NCI-H1092 treated with DMSO at 0.1 percent for 48 hours (cell line): ENCODE measurements around the gene DYNC2I2.

Source experiments
- DNase-seq: peaks from one replicate; lab custom pipeline; 2025; lab: John Stamatoyannopoulos, UW

The DYNC2I2 gene

GRCh38 chr9:128636024-128636390 is 20.6 kb downstream of the DYNC2I2 start:
- DNase-seq, result peak; percentile 55

- peak; percentile 55 for DNase-seq
These were observed 21.2 kb downstream of the DYNC2I2 start for GRCh38 chr9:128635266-128636023.

GRCh38 chr9:128634651-128635262 is 21.9 kb downstream of the DYNC2I2 start:
- DNase-seq, result no peak

DNA sequence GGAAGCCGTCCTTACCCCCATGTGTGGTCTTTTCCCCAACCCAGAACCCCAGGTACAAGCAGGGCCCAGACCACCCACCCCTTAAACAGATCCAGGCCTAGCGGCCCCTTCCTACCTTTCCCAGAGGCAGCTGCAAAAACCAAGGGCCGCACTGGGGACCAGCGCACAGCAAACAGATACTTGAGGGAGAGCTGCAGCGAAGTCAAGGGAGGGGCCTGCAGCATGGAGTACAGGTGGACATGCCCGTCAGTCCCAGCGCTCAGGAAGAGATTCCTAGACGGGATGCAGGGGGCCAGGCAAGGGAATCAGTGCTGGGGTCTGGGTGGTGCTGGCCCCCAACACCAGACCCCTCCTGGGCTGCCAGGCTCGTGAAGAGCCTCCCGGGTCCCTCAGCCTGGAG is 22.5 kb downstream of the DYNC2I2 start:
- DNase-seq, result no peak

GRCh38 chr9:128633601-128634000 is 23.0 kb downstream of the DYNC2I2 start:
- no peak for DNase-seq

DNA sequence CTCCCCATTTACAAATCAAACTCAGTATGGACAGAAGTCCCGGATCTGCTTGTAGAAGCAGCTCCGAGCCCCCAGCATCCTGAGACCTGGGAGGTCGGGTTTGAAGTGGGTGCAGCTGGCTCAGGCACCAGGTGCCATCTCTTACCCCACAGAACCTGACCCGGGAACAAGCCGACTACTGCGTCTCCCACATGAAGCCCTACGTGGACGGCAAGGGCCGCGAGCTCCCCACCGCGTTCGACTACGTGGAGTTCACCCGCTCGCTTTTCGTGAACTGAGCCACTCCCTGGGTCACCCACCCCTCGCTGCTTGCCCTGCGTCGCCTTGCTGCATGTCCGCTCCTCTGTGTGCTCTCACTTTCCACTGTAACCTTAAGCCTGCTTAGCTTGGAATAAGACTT is 23.6 kb downstream of the DYNC2I2 start:
- DNase-seq, result no peak

GRCh38 chr9:128632486-128632885 is 24.2 kb downstream of the DYNC2I2 start:
- no peak for DNase-seq

- no peak for DNase-seq
These were observed 24.6 kb downstream of the DYNC2I2 start for GRCh38 chr9:128632066-128632465.

- no peak for DNase-seq
These were observed 25.0 kb downstream of the DYNC2I2 start for GRCh38 chr9:128631636-128632035.

DNA sequence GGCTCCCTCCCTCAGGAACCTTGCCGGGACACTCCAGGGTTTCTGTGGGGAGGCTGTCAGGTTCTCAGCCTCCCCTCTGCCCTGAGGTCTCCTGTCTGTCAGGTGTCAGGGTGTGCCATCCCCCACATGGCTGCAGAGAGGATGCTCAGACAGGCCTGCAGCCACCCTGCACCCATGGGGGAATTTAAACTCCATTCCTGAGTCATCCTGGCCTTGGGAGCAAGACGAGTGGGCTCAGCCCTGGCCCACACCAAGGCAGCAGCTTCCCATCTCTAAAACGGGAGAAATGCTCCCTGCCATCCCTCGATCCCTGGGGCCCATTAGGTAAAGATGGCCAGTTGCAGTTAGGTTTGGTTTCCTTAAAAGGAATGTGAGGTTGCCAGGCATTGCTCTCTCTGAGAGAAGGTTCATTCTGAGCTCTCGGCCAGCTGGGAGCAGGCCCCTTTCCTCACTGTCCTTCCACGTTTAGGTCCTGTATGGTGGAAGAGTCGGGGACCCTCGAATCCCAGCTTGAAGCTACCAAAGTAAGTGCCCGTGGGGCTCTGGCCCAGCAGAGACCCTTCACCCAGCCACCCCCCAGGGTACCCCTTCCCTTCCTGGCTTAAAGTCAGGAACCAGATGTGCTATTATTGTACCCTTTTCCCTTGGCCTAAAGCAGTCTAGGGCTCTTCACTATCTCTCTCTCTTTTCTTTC is 26.6 kb downstream of the DYNC2I2 start:
- DNase-seq, result no peak

GRCh38 chr9:128629136-128629535 is 27.5 kb downstream of the DYNC2I2 start:
- no peak for DNase-seq

GRCh38 chr9:128628471-128629048 is 28.1 kb downstream of the DYNC2I2 start:
- DNase-seq, result no peak

DNA sequence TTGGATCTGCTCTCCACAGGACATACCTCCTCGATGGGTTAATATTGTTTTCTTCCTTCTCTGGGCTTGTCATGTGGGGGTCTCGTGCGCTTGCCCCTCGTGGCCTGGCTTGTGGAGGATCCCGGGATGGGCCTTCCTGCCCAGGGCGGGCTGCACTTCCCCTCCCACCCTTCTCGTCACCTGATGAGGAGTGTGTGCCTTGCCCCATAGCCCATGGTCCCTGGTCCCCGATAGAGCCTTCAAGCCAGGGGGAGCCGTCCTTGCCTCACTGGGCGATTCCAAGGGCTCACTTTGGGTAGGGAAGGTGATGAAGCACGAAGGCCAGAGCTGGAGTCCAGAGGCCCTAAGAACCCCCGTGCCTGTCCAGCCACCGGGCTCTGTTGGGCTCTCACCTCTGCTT is 28.7 kb downstream of the DYNC2I2 start:
- no peak for DNase-seq

DNA sequence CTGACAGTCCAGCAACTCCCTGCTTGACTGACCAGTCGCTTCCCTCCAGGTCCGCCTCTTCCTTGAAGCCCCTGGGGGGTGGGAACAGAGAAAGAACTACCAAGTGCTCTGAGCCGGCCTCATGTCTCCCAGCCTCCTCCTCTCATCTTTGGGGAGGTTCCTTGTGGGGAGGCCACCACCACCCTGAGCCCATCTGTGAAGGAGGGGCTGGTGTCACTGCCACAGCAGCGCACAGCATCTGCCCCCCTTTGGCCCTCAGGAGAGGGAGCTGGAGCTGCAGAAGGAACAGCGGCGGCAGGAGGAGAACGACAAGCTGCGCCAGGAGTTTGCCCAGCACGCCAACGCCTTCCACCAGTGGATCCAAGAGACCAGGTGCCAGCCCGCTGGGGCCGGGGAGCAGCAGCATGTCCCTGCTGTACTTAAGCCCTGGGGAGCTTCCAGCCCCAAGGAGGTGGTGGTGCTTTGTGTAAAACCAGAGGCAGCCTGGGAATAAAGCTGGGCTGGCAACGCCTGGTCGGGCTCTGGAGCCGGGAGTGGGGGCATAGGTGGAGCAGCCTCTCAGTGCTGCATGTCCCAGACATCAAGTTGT is 29.4 kb downstream of the DYNC2I2 start:
- no peak for DNase-seq

GRCh38 chr9:128626181-128626580 is 30.5 kb downstream of the DYNC2I2 start:
- DNase-seq, result no peak

- no peak for DNase-seq
These were observed 31.1 kb downstream of the DYNC2I2 start for GRCh38 chr9:128625391-128626146.

- DNase-seq, result no peak
These were observed 32.1 kb downstream of the DYNC2I2 start for GRCh38 chr9:128624566-128624965.

- no peak for DNase-seq
These were observed 34.8 kb downstream of the DYNC2I2 start for GRCh38 chr9:128621730-128622455.

GRCh38 chr9:128619779-128620178 is 36.9 kb downstream of the DYNC2I2 start:
- DNase-seq, result no peak

GRCh38 chr9:128619127-128619526 is 37.5 kb downstream of the DYNC2I2 start:
- no peak for DNase-seq

- DNase-seq, result no peak
These were observed 38.7 kb downstream of the DYNC2I2 start for GRCh38 chr9:128617943-128618342.
